GM19351 (cell line): ENCODE measurements around the gene GALNT18.
A peak's percentile ranks its signal among the peaks of the same experiment; 100 is the strongest.

Experiments
- ATAC-seq: cut with Tn5 transposase; IDR thresholded peaks from one replicate; pipeline ENCODE4 v1.9.1; 2021; ENCODE audit warnings: mild to moderate bottlenecking, moderate library complexity; ENCODE audit not compliant: unreplicated experiment

Gene GALNT18

DNA sequence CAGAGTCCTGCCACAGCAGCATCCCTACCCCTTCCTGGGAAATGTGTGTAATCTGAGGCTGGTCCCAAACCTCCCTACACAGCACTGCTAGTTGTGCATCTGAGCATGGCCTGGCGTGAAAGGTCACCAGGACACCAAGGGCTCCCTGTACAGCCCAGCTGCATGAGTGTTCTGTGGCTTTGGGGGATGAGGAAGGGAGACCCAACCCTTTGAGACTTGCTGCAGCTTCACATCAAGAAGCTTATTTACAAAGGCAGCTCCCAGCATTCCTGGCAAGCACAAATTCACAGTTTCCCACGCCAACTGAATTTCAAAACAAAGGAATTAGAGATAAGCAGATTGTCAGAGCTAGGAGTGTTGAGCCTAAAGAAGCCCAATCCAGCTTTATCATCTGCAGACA is 301.0 kb downstream of the GALNT18 start:
- ATAC-seq: no peak

DNA sequence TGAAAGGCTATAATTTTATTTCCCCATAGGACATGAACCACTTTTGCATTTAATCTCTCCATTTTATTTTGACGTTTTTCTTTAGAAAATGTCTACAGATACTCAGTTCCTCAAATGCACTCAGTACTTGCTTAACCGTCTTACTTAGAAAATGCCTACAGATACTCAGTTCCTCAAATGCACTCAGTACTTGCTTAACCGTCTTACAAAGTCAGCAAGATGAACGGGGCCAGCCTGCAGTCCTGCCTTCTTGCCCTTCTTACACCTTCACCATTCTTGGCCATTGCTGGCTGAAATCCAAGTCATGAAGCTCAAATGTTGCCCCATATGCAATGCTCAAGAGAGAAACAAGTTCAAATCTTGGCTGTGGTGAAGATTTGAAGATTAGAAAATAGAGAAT is 302.8 kb downstream of the GALNT18 start:
- ATAC-seq: peak; percentile 93

- ATAC-seq: no peak
Observed at GRCh38 chr11:11318461-11318860, 303.3 kb downstream of the GALNT18 start.

GRCh38 chr11:11316651-11317230 is 305.1 kb downstream of the GALNT18 start:
- ATAC-seq: no peak

DNA sequence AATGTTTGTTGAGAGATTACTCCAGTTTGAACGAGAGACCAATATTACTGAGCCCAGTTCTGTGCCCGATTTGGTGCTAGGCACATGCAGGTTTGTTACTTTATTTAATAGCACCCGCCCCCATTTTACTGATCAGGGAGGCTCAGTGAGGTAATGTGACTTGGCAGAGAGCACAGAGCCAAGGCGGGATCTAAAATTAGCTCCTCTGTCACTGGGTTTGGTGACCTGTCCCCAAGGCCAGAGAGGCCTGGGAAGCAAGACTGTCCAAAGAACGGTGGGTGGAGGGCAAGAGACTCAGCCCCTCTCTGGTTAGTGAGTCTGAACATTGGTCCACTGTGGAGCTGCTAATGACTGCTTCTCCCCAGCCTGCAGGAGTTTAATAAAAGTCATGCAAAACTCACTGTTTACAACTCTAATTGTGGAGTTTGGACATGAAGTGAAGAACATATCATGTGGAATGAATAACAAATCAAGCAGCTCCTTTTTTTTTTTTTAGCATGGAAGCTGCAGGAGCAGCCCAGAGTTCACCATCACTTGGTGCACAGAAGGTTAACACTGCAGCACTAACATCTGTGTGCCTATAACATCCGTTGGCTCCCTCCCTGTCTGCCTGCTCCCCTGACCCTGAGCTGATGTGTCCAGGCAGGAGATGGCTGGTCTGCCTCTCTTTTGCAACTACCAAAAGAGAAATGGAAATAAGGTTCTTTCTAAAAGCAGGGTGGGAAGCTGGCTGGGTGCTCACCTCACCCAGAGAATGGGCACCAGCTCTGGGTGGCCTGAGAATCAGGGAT is 307.7 kb downstream of the GALNT18 start:
- no peak for ATAC-seq

- no peak for ATAC-seq
Observed at GRCh38 chr11:11313426-11313825, 308.4 kb downstream of the GALNT18 start.

DNA sequence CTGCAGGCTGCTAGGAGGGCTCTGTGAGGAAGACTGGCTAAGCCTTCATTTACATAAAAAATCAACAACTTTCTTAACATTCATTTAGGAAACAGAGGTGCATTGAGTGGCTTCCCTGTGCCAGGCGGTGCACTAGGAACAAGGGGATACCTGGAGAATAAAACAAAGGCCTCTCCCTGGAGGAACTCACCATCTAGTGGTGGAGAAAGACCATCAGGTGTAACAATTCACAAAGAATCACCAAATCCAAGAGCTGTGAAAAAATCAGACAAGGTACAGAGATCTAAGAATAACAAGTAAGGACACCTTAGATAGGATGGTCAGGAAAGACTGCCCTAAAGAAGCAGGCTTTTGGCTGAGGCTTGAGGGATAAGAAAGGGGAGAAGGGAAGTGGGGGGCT is 309.1 kb downstream of the GALNT18 start:
- ATAC-seq: no peak

DNA sequence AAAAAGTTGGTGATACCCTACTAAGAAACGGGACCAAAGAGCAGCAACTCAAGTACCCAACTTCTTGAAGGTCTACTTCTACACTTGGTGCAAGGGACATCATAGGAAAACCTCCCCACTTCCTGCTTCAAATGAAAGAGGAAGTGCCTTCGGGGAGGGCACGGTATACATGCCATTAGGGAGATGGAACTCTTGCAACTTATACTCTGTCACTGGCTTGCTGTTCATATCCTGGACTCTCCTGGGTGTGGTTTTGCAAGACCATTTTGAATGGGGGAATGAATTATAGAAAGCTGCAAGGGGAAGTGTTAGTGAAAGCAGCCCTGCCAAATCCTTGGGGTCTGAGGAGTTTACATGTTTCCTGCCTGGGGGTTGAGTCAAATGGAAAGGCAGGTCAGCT is 310.6 kb downstream of the GALNT18 start:
- peak; percentile 70 for ATAC-seq

- no peak for ATAC-seq
Observed at GRCh38 chr11:11309906-11310305, 311.9 kb downstream of the GALNT18 start.

DNA sequence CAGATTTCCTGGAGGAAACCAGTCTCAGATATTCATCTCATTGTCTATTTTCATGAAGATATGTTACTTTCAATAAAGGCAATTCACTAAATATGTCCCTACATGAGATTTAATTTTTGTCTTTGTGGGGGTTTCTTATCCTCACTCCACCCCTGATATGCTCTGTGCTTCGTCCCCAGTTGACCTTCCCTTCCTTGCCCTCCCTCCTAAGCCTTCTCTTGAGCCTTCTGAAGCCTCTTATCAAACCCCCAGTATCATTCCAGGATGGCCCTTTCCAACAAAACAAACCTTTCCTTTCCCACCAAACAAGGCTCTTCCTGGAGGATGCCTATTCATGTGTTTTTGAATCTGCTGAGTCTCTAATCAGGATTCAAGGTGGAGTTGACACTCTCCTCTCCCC is 313.6 kb downstream of the GALNT18 start:
- ATAC-seq: no peak

- no peak for ATAC-seq
Observed at GRCh38 chr11:11306855-11307254, 314.9 kb downstream of the GALNT18 start.

GRCh38 chr11:11304550-11304949 is 317.3 kb downstream of the GALNT18 start:
- no peak for ATAC-seq

GRCh38 chr11:11302565-11302964 is 319.2 kb downstream of the GALNT18 start:
- no peak for ATAC-seq

GRCh38 chr11:11301212-11301611 is 320.6 kb downstream of the GALNT18 start:
- ATAC-seq: no peak

GRCh38 chr11:11297578-11297977 is 324.2 kb downstream of the GALNT18 start:
- no peak for ATAC-seq

DNA sequence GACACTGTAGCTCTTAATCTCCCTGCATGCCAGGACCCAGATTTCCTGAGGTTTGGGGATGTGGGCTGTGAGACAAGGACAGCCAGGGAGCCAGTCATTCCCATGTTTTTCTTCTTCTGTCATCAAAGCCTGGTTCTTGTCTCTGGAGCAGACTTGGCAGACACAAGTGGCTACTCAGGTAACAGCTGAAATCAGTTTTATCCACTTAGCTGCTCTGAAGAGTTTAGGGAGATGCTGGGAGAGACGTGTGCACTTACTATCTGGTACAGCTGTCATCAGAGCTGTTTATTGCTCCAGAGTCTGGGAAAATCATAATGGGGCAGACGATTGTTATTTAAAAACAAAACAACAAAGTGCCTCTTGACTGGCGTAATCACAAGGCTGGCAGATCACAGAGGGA is 325.4 kb downstream of the GALNT18 start:
- ATAC-seq: no peak

GRCh38 chr11:11294551-11294855 is 327.3 kb downstream of the GALNT18 start:
- no peak for ATAC-seq

GRCh38 chr11:11293798-11294550 is 327.8 kb downstream of the GALNT18 start:
- ATAC-seq: no peak

- no peak for ATAC-seq
Observed at GRCh38 chr11:11292839-11293238, 329.0 kb downstream of the GALNT18 start.

DNA sequence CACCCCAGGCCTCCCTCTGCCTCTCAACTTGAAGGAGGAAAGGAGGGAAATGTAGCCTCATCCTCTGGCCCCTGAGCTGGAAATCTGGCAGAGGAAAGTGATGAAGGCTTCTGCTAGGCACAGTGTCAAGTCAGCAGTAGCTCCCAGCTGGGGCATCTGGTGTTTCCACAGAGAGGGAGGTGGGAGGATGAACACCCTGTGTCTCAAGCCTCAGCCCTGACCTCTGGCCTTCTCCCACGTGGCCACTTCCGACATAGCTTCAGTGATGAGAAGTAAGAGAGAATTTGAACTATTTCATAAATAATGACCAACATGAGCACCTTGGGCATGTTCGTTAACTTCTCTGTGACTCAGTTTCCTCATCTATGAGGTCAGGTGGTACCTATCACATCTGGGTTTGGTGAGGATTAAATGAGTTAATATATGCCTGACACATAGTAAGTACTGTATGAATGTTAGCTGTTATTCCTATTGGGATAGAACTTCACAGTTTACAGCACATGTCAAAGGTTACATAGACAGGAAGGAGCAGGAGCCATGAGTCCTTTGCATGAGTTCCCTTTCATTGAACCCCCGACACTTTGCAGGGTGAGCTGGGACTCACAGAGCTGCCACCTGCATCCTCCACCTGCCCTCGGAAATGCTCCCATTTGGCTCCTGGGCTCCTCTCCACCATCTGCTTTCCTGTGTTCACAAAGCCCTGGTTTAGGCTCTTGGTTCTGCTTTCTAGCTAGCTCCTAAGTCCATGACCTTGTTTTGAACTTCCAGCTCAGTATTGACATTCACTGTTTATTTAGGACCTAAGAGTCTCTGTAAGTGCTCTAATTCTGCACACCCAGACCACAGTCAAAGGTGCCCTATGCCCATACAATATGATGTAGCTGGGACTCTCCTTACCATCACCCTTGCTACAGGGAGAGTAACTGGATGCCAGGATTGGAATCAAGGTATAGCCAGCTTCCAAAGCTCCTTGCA is 330.5 kb downstream of the GALNT18 start:
- ATAC-seq: no peak

DNA sequence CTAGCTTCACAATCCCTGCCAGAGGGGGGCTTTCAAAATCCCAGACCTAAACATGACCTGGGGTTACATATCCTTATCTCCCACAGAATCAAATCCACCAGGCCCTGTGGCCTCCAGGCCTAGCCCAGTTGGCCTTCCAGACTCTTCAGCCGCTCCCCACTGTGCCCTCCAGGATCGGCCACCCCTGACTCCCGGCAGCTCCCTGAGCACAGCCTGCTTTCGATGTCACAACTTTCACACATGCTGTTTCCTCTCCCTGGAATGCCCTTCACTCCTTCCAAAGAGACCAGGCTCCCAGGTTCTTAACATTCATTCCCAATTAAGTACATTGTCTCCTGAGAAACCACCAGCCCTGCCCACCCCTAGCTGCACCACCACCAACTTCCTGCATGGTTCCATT is 331.5 kb downstream of the GALNT18 start:
- ATAC-seq: no peak
